Effector CD4-positive, alpha-beta T cell (primary cell): Measurements from ENCODE around the gene WNT10A.
"Not testable (repeated sequence)": the region's sequence is repeated elsewhere in the genome, so short reads cannot be mapped to it uniquely, and the experiment has no call there.

Experiments
- DNase-seq: peaks from one replicate; pipeline ENCODE4 v3.0.0-alpha.2; 2020

Gene WNT10A

DNA sequence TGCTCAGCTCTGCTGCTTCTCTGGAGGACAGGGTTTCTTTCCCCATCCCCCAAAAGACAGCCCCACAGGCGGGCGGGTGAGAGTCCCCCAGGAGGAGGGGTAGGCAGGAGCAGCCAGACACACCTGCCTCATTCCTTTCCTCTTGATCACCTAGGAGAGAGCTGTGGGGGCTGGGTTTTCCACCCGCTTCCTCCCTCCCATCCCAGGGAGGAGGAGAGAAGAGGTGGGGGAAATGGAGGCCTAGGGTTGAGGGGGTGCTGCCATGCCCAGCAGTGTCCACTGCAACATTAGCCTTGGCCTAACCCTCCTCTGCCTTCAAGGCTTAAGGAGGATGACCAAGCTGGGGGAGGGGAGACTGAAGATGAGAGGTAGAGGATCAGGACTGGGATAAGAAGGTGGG lies 14.7 kb downstream of the WNT10A start:
- DNase-seq = no peak

DNA sequence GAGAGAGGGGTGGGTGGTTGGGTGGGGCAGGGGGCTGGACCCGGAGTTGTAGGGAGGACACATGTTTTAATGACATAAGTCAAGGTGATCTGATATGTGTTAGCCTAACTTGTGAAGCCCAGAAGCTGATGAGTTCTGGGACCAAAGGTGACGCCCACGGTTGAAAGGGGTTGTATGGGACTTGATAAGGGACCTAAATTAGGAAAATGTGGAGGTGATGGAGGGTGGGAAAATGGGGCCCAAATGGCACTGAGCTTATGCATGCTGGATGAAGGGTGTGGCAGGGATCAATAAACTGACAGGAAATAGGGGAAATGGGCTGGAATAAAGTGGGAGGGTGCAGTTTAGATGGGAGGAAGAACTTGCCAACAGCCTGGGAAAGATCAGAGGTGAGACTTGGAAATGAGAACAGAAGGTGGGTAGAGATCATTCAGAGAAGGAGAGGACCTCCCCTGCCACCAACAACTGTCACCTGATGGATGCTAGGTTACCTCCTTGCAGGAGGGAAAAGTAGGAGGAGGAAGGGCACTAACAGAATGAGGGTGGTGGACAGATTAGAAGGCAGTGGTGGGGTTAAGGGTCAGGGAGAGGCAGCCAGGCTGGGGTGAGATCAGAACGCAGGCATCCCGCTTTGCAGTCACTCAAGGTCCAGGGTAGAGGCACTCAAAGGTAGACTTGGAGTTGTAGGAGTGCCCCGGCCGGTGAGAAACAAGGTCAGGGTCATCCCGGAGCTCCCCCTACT lies 15.3 kb downstream of the WNT10A start:
- DNase-seq = no peak

- peak; percentile 82 for DNase-seq
Observed at GRCh38 chr2:218896501-218897393, 16.1 kb downstream of the WNT10A start.

DNA sequence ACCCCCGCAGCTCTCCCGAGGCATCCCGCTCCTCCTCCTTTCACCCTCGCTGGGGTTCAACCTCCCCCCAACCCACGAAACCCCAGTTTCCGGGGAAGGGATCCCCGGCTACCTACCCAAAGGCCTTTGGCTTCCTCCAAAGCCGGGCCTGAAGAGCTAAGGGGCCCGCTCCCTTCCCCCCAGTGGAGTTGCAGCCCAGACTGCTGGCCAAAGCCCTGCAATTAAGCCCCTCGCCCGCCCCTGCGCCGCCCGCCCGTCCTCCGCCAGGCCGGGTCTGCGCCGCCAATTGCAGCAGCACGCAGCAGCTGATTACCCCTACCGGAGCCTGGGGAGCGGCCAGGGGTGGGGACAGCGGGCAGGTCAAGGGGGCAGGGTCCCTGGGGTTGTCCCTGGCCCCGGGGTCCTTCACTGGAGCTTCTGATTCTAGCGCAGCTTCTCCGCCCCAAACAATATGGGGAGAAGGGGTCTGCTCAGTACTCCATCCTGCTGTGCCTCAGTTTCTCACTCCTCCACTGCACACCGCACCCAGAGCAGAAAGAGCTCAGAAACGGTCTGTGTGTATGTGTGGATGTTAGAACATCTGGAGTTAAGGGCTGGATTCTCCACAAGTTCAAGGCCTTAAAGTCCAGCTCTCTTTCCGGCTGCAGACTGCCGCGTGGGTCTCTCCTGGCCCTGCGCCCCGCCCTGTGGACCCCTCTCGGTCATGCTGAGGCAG lies 16.9 kb downstream of the WNT10A start:
- no peak for DNase-seq

- peak; percentile 75 for DNase-seq
Observed at GRCh38 chr2:218898109-218898878, 17.6 kb downstream of the WNT10A start.

DNA sequence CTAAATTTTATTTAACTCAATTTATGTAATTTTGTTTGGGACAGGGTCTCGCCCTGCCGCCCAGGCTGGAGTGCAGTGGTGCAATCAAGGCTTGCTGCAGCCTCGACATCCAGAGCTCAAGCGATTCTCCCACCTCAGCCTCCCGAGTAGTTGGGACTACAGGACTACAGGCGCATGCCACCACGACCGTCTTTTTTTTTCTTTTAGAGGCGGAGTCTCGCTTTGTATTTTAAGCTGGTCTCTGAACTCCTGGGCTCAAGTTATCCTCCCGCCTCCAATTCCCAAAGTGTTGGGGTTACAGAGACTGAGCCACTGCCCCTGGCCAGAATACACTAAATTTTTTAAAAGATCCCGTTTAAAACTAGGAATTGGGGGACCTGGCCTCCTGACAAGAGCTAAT lies 18.5 kb downstream of the WNT10A start:
- no peak for DNase-seq

DNA sequence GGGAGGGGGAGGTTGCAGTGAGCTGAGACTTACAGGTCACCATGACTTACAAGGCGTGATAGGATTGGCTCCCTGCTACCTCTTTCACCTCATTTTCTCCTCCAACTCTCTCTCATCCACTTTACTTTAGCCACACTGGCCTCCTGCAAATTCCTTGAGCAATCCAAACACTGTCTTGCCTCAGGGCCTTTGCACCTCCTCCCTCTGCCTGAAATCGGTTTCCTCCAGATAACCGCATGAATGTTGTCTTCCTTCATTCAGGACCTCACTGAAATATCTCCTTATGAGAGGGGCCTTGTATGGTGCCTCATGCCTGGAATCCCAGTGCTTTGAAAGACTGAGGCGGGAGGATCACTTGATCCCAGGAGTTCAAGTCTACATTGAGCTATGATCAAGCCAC lies 21.8 kb downstream of the WNT10A start:
- DNase-seq = no peak

- DNase-seq = no peak
Observed at GRCh38 chr2:218904176-218904575, 23.5 kb downstream of the WNT10A start.

GRCh38 chr2:218908721-218909619 lies 28.3 kb downstream of the WNT10A start:
- peak; percentile 85 for DNase-seq

GRCh38 chr2:218910741-218911140 lies 30.1 kb downstream of the WNT10A start:
- no peak for DNase-seq

DNA sequence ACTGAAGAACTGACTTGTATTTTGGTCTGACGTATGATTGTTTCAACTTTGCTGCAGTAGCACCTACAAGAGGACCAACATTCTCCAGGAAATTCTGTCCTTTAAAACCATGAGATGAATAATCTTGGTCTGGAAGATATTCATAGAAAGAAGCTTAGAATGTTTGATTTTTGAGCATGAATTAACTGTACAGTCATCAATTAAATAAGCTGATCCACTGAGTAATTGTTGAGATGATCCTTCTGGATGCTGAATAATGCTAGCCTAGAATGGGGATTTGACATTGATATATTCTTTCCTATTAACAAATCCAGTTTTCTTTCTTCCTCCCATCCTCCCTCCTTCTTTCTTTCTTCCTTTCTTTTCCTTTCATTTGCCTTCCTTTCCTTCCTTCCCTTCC lies 39.9 kb downstream of the WNT10A start:
- no peak for DNase-seq

- no peak for DNase-seq
Observed at GRCh38 chr2:218924757-218925156, 44.1 kb downstream of the WNT10A start.

GRCh38 chr2:218925434-218925833 lies 44.8 kb downstream of the WNT10A start:
- no peak for DNase-seq

- no peak for DNase-seq
Observed at GRCh38 chr2:218927422-218927821, 46.8 kb downstream of the WNT10A start.

DNA sequence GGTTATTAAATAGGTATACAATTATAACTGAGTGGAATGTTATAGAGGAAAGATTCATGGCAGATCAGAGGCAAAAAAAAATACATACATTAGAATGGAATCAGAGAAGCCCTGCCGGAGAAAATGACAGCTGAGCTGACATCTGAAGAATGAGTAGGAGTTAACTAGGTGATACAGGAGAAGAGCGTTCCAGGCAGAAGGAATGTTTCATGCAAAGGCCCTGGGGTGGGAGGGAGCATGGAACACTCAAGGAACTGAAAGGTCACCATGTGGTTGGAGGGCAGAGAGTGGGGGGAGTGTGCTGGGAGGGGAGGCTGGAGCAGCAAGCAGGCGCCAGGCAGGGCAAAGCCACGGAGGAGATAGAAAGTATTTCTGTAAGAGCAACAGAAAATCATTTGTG lies 47.2 kb downstream of the WNT10A start:
- DNase-seq = no peak

DNA sequence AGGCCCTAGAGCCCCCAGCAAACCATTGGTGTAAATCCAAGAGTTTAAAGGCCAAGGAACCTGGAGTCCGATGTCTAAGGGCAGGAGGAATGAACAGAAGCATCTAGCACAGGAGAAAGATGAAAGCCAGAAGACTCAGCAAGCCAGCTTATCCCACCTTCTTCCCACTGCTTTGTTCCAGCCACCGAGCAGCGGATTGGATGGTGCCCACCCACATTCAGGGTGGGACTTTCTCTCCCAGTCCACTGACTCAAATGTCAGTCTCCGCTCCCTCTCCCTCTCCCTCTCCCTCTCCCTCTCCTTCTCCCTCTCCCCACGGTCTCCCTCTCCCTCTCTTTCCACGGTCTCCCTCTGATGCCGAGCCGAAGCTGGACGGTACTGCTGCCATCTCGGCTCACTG lies 49.8 kb downstream of the WNT10A start:
- not testable (repeated sequence) for DNase-seq

GRCh38 chr2:218931751-218932150 lies 51.1 kb downstream of the WNT10A start:
- not testable (repeated sequence) for DNase-seq
